K562 (cell line): ENCODE results near the gene CEND1. TPM values are rescaled to one million over a fixed set of nuclear protein-coding genes. Genes with fewer than 3 reads are reported as not detected.

Experiments
- ATAC-seq: fragments of 200-7000 bp; cut with Tn5 transposase; 3 replicates; pipeline ENCODE4 v1.9.1; 2020; ENCODE audit warnings: moderate library complexity
- BruUV-seq: library from RNA; stranded (reverse); fragments of 400-500 nt; replicated peaks from 2 replicates; lab custom pipeline; 2021; lab: Mats Ljungman, UMichigan
- CTCF ChIA-PET: fragments of 300-600 bp; formaldehyde crosslinking; extraction: SDS; loops from one replicate; lab custom pipeline; 2021; ENCODE audit warnings: low intra/inter-chr PET ratio; lab: Yijun Ruan, JAX
- POLR2A ChIA-PET: fragments of 300-600, 350-650 bp; sonication (Branson Sonifier 250); formaldehyde crosslinking; extraction: SDS; loops from one replicate; lab custom pipeline; 2021; ENCODE audit warnings: antibody characterized with exemption, inconsistent platforms; lab: Yijun Ruan, JAX
- DNase-seq, 4 experiments: peaks; one replicate each; pipeline versions ENCODE4 v3.0.0 to v3.0.0-alpha.2; 2011 to 2018; ENCODE audit warnings: low spot score in 3 of 4, mixed read lengths in 3 of 4; ENCODE audit errors: extremely low read depth in 1 of 4
- FAIRE-seq: peaks from 2 replicates; lab custom pipeline; 2011; peaks lifted over from hg19 to GRCh38; lab: Jason Lieb, UNC
- H2AFZ ChIP-seq: 2 replicates; pipeline ENCODE4 v1.6.0; 2011; ENCODE audit warnings: low read depth, low read length, control low read depth, inconsistent platforms
- H3K27ac ChIP-seq: fragments of 200-600 bp; 3 replicates; pipeline ENCODE4 v1.8.0; 2011; ENCODE audit warnings: low read depth, mild to moderate bottlenecking, control low read depth, inconsistent platforms, low read length, moderate library complexity, mixed read lengths; ENCODE audit errors: extremely low read depth
- H3K27me3 ChIP-seq, 2 experiments: fragments of 300-600 bp in 1 of 2; 2 replicates in 1 of 2; 3 replicates in 1 of 2; pipeline versions ENCODE4 v1.6.0 to v1.8.0; 2011; ENCODE audit warnings: inconsistent platforms in 2 of 2, low read length in 2 of 2, mild to moderate bottlenecking in 1 of 2, mixed read lengths in 1 of 2, moderate library complexity in 1 of 2; ENCODE audit not compliant: control insufficient read depth in 2 of 2, insufficient read depth in 2 of 2
- H3K36me3 ChIP-seq: fragments of 300-600 bp; 3 replicates; pipeline ENCODE4 v1.8.0; 2011; ENCODE audit warnings: mild to moderate bottlenecking, low read length, inconsistent platforms; ENCODE audit not compliant: control insufficient read depth, insufficient read depth
- H3K4me1 ChIP-seq, 2 experiments: fragments of 200-600 bp in 1 of 2; replicated peaks in 1 of 2; 2 replicates in 1 of 2; 3 replicates in 1 of 2; pipeline versions ENCODE4 v1.5.1 to v1.8.0; 2011; ENCODE audit warnings: inconsistent platforms in 2 of 2, low read length in 2 of 2, mild to moderate bottlenecking in 1 of 2, mixed read lengths in 1 of 2, moderate library complexity in 1 of 2; ENCODE audit not compliant: control insufficient read depth in 2 of 2, insufficient read depth in 2 of 2
- H3K4me2 ChIP-seq: 2 replicates; pipeline ENCODE4 v1.6.1; 2011; ENCODE audit warnings: low read length, control low read depth, inconsistent platforms, mixed read lengths; ENCODE audit not compliant: insufficient read depth
- H3K4me3 ChIP-seq: fragments of 200-600 bp; sonication (generic), shearing (Covaris generic); 2 replicates; pipeline ENCODE4 v1.5.1; 2016; ENCODE audit warnings: control low read depth, inconsistent platforms
- H3K79me2 ChIP-seq: fragments of 200-600 bp; 3 replicates; pipeline ENCODE4 v1.8.0; 2011; ENCODE audit warnings: low read length, inconsistent platforms; ENCODE audit not compliant: control insufficient read depth, insufficient read depth
- H3K9ac ChIP-seq, 2 experiments: 2 replicates each; pipeline versions ENCODE4 v1.6.0 to v1.6.1; 2011; ENCODE audit warnings: low read depth in 2 of 2, low read length in 2 of 2, control low read depth in 1 of 2, inconsistent platforms in 1 of 2, mild to moderate bottlenecking in 1 of 2, mixed read lengths in 1 of 2; ENCODE audit not compliant: insufficient read depth in 1 of 2
- H3K9me1 ChIP-seq: one replicate; pipeline ENCODE4 v1.6.0; 2011; ENCODE audit warnings: inconsistent platforms, mild to moderate bottlenecking, low read length, moderate library complexity; ENCODE audit not compliant: control insufficient read depth, insufficient read depth
- H3K9me3 ChIP-seq: replicated peaks from 2 replicates; pipeline ENCODE4 v1.5.1; 2011; ENCODE audit warnings: low read depth, low read length, inconsistent platforms; ENCODE audit not compliant: control insufficient read depth, insufficient read depth
- H4K20me1 ChIP-seq: replicated peaks from 2 replicates; pipeline ENCODE4 v1.6.1; 2011; ENCODE audit warnings: low read length, inconsistent platforms, mixed read lengths; ENCODE audit not compliant: control insufficient read depth, insufficient read depth
- CHD1 ChIP-seq: fragments of 200-600 bp; sonication (generic); IDR thresholded peaks from one replicate; pipeline ENCODE4 v1.6.1; 2012; ENCODE audit warnings: mild to moderate bottlenecking, moderate library complexity, low read length, inconsistent platforms
- ETV5 ChIP-seq: sonication (generic); formaldehyde crosslinking; IDR thresholded peaks from 2 replicates; pipeline ENCODE4 v1.4.0; 2020; ENCODE audit warnings: low read depth, mild to moderate bottlenecking, missing genetic modification reagents
- KDM1A ChIP-seq, 2 experiments: fragments of 450-650 bp; IDR thresholded peaks; 2 replicates each; pipeline ENCODE4 v1.6.1; 2016; ENCODE audit warnings: mild to moderate bottlenecking in 2 of 2
- SREBF2 ChIP-seq: sonication (generic); formaldehyde crosslinking; IDR thresholded peaks from 2 replicates; pipeline ENCODE4 v1.4.0; 2020; ENCODE audit warnings: mild to moderate bottlenecking, missing genetic modification reagents
- U2AF2 ChIP-seq: fragments of 200-400 bp; formaldehyde crosslinking; optimal IDR thresholded peaks from 2 replicates; pipeline ENCODE3; 2017; ENCODE audit warnings: low read depth, mild to moderate bottlenecking, low read length
- ZNF140 ChIP-seq: fragments of 250-450 bp; sonication (Bioruptor Pico); IDR thresholded peaks from 2 replicates; pipeline ENCODE4 v1.8.0; 2021; ENCODE audit warnings: moderate library complexity, mild to moderate bottlenecking, inconsistent platforms
- ZNF197 ChIP-seq: fragments of 200-800 bp; sonication (Bioruptor generic); IDR thresholded peaks from 2 replicates; pipeline ENCODE4 v1.6.1; 2016; ENCODE audit warnings: low read depth, missing genetic modification characterization, missing compliant biosample characterization
- ZNF217 ChIP-seq: sonication (generic); formaldehyde crosslinking; IDR thresholded peaks from 2 replicates; pipeline ENCODE4 v1.8.0; 2022; ENCODE audit warnings: mild to moderate bottlenecking, missing genetic modification reagents
- WGBS: fragments of 100-300 bp; shearing (Covaris generic); methylation state at CpG from one replicate; pipeline ENCODE4 v1.1.6; 2016; ENCODE audit warnings: low coverage, mixed read lengths; ENCODE audit not compliant: insufficient coverage; ENCODE audit errors: missing lambda C conversion rate; 5-methylcytosine and 5-hydroxymethylcytosine counted together
- in situ Hi-C: fragments of 300-500 bp; cut with MboI; formaldehyde crosslinking; loops from 4 replicates; pipeline ENCODE4 v1.15.0; 2018; ENCODE audit warnings: inconsistent platforms, mixed read lengths
- intact Hi-C: fragments of 100-400 bp; cut with micrococcal nuclease; formaldehyde crosslinking; loops from 2 replicates; pipeline ENCODE4 v1.14.2; 2022
- polyA plus RNA-seq, 8 experiments: library from polyadenylated mRNA; depleted of rRNA in 4 of 8; stranded (reverse) in 5 of 8; unstranded in 3 of 8; fragments of >200 nt; fragmentation: Nextera tagmentation in 2 of 8; fragmentation: Illumina TruSeq in 1 of 8; extraction: Ambion mirVana in 2 of 8; extraction: Trizol in 1 of 8; gene quantifications; 2 replicates each; pipeline versions ENCODE4 v1.2.1 to v1.2.3, GENCODE V29; 2011 to 2014; ENCODE audit warnings: inconsistent platforms in 1 of 8, missing spikeins in 1 of 8
- total RNA-seq, 7 experiments: library from RNA; depleted of rRNA in 6 of 7; stranded (reverse); fragments of >200 nt in 6 of 7; fragmentation: Illumina TruSeq in 2 of 7; extraction: Trizol in 2 of 7; gene quantifications; 2 replicates each; pipeline versions ENCODE4 v1.2.1 to v1.2.3, GENCODE V29; 2011 to 2021; ENCODE audit warnings: low replicate concordance in 1 of 7

Gene CEND1
- total and polyA plus RNA-seq, 9 of the 15 experiments (the other 6 are each of a cell fraction or from before 2014, with no cell fraction given): 0.13 to 0.18 (median 0.16) TPM; not detected in 6

GRCh38 chr11:800473-800872 is 10.6 kb upstream of the CEND1 start:
- Histone ChIP-seq H3K9me3 (no peaks in the 10 kb centered on the region), H3K9ac (no peak overlapping the region; a peak in 1 of 4 replicates), H3K27ac (no peak overlapping the region), H2AFZ (no peak overlapping the region), H3K4me1 (peaks cover 11 to 97% of the 10 kb centered on the region in 2 experiments), H3K9me1 (no peaks in the 10 kb centered on the region), H3K79me2 (peaks cover 32% of the 10 kb centered on the region), H3K4me2 (no peak overlapping the region), H3K36me3 (peaks cover 38% of the 10 kb centered on the region; the same call in 1 of the 3 replicates), H3K4me3 (no peak overlapping the region), H3K27me3 (no peaks in the 10 kb centered on the region), H4K20me1 (no peaks in the 10 kb centered on the region)
- 93% methylated on average over 24 of the region's 30 CpGs for WGBS
- intact Hi-C loops (no loop called here), in situ Hi-C loops (no loop called here)
- TF ChIP-seq ZNF197: no peak
- TF ChIP-seq ZNF217 (CRISPR knock-in tag): no peak
- no peak for TF ChIP-seq SREBF2 (CRISPR knock-in tag)
- TF ChIP-seq ZNF140 (CRISPR knock-in tag): no peak
- TF ChIP-seq KDM1A (IDR thresholded peaks at IDR 0.05): no peak
- TF ChIP-seq CHD1: no peak
- no peak for TF ChIP-seq U2AF2
- no peak for TF ChIP-seq ETV5 (CRISPR knock-in tag)
- FAIRE-seq: no peak
- no peak for DNase-seq
- no peak for ATAC-seq
- POLR2A ChIA-PET: interaction anchor here (0.5 to 1.9 kb wide), 2 partner anchors 8 to 9 kb away, joined by 5 to 6 read pairs; partner anchors contain the start of gene RPLP2
- CTCF ChIA-PET: no interaction called here
- BruUV-seq: no TSS peak
